Measurements from ENCODE around the gene SNX25. TPM values are rescaled to one million over a fixed set of nuclear protein-coding genes. Genes with fewer than 3 reads are reported as not detected.

Gene SNX25
- total and polyA plus RNA-seq, 8 donors: 2.6 to 36.8 (median 8.3) TPM

DNA sequence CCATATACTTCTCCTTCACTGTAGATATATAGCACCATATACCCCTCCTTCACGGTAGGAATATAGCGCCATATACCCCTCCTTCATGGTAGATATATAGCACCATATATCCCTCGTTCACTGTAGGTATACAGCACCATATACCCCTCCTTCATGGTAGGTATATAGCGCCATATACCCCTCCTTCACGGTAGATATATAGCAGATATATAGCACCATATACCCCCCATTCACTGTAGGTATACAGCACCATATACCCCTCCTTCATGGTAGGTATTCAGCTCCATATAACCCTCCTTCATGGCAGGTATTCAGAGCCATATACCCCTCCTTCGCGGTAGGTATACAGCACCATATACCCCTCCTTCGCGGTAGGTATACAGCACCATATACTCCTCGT is 12.5 kb downstream of the SNX25 start:
- no peak overlapping the region for H3K27ac ChIP-seq
- no peaks in the 10 kb centered on the region for H3K9me3 ChIP-seq
- TF ChIP-seq EP300 (IDR thresholded peaks at IDR 0.05) (no peak), POLR2A (IDR thresholded peaks at IDR 0.05) (no peak), POLR2AphosphoS5 (IDR thresholded peaks at IDR 0.05) (no peak)
- TF ChIP-seq, protein P1, sequence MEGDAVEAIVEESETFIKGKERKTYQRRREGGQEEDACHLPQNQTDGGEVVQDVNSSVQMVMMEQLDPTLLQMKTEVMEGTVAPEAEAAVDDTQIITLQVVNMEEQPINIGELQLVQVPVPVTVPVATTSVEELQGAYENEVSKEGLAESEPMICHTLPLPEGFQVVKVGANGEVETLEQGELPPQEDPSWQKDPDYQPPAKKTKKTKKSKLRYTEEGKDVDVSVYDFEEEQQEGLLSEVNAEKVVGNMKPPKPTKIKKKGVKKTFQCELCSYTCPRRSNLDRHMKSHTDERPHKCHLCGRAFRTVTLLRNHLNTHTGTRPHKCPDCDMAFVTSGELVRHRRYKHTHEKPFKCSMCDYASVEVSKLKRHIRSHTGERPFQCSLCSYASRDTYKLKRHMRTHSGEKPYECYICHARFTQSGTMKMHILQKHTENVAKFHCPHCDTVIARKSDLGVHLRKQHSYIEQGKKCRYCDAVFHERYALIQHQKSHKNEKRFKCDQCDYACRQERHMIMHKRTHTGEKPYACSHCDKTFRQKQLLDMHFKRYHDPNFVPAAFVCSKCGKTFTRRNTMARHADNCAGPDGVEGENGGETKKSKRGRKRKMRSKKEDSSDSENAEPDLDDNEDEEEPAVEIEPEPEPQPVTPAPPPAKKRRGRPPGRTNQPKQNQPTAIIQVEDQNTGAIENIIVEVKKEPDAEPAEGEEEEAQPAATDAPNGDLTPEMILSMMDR (IDR thresholded peaks at IDR 0.05): no peak
- intact Hi-C loops (cut with DNase I; ENCODE audit: low total_unique reads): no loop called here
- H3K36me3 ChIP-seq: no peaks in the 10 kb centered on the region
- 41 to 98% (median 80%) methylated on average over 6 to 10 of the region's 10 CpGs for WGBS, 5 donors
- DNase-seq: no peak
- peaks cover 0 to 25% (median 11%) of the 10 kb centered on the region in 4 donors for H3K4me1 ChIP-seq
- H3K4me3 ChIP-seq: no peak overlapping the region
- H3K27me3 ChIP-seq: no peaks in the 10 kb centered on the region

DNA sequence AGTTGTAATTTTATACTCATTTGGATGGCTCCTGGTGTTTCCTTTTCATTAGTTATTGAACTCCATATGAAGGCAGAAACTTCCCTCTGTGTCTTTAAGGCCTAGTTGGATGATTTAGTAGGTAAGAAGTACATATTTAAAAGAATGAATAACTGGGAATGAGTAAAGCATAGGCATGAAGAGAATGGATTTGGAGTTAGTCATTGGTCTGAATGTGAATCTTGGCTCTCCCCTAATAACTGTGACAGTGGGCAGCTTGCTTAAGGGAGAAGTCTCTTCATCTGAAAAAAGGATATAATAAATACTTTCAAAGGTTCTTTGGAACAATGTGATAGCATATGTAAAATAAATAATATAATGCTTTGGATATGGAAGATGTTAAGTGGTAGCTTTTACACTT is 13.2 kb downstream of the SNX25 start:
- DNase-seq: no peak
- TF ChIP-seq EP300 (IDR thresholded peaks at IDR 0.05) (no peak), POLR2A (IDR thresholded peaks at IDR 0.05) (no peak), POLR2AphosphoS5 (IDR thresholded peaks at IDR 0.05) (no peak)
- TF ChIP-seq, protein P1 (IDR thresholded peaks at IDR 0.05): no peak
- no peaks in the 10 kb centered on the region for H3K27me3 ChIP-seq
- intact Hi-C loops (cut with DNase I; ENCODE audit: low total_unique reads): no loop called here
- H3K4me3 ChIP-seq: no peak overlapping the region
- H3K36me3 ChIP-seq: no peaks in the 10 kb centered on the region
- no peak overlapping the region for H3K27ac ChIP-seq
- H3K9me3 ChIP-seq: no peaks in the 10 kb centered on the region
- H3K4me1 ChIP-seq: peaks cover 0 to 29% (median 15%) of the 10 kb centered on the region in 4 donors

DNA sequence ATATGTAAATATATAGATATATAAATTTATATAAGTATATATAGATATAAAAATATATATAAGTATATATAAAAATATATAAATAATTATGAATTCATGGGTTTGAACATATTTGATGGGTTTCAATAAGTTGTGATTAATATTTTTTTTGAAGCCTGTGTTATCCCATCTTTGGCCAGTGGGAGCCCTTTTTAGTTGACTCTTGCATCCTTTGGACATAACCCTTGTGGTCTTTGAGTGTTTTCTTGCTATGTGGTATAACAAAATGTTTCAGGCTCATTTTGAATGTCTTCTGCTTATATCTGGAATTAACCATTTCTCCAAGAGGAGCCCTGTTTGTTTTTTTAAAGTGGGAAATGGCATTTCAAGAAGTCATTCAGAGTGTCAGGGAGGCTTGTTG is 15.2 kb downstream of the SNX25 start:
- Histone ChIP-seq H3K4me3 (no peak overlapping the region), H3K36me3 (no peaks in the 10 kb centered on the region), H3K27ac (no peak overlapping the region), H3K27me3 (no peaks in the 10 kb centered on the region), H3K4me1 (peaks cover 0 to 26% (median 13%) of the 10 kb centered on the region in 4 donors), H3K9me3 (no peaks in the 10 kb centered on the region)
- no peak for DNase-seq
- intact Hi-C loops (cut with DNase I; ENCODE audit: low total_unique reads): no loop called here
- no peak for TF ChIP-seq EP300 (IDR thresholded peaks at IDR 0.05)
- TF ChIP-seq, protein P1 (IDR thresholded peaks at IDR 0.05): peak in 1 of 7 experiments; percentile 15
- no peak for TF ChIP-seq POLR2AphosphoS5 (IDR thresholded peaks at IDR 0.05)
- no peak for TF ChIP-seq POLR2A (IDR thresholded peaks at IDR 0.05)

DNA sequence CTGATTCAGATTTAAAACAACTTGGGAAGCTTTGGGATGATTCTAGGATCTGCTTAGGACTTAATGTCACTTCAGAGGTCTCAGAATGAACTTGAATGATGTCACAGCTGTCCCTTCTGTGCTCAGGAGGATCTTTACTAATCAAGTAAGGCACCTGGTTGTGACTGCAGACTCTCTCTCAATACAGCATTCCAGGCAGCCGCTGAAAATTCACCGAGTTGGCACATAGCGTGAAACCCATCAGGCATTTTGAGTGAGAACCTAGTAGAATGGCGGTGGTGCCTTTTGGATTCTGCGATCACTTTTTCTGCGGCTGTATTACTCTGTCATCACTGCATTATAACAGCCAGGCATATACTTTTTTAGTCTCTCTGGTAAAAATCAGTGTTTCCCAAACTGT is 16.5 kb downstream of the SNX25 start:
- H3K27me3 ChIP-seq: no peaks in the 10 kb centered on the region
- DNase-seq: no peak
- no peak overlapping the region for H3K4me3 ChIP-seq
- H3K36me3 ChIP-seq: no peaks in the 10 kb centered on the region
- no peaks in the 10 kb centered on the region for H3K9me3 ChIP-seq
- peaks cover 0 to 18% (median 10%) of the 10 kb centered on the region in 4 donors for H3K4me1 ChIP-seq
- no peak overlapping the region for H3K27ac ChIP-seq
- intact Hi-C loops (cut with DNase I; ENCODE audit: low total_unique reads): no loop called here
- whole genome bisulfite sequencing, 5 donors: 94 to 98% (median 98%) methylated on average over 6 of the region's 6 CpGs
- TF ChIP-seq POLR2AphosphoS5 (IDR thresholded peaks at IDR 0.05): no peak
- no peak for TF ChIP-seq POLR2A (IDR thresholded peaks at IDR 0.05)
- no peak for TF ChIP-seq EP300 (IDR thresholded peaks at IDR 0.05)
- TF ChIP-seq, protein P1 (IDR thresholded peaks at IDR 0.05): no peak

Measured in stomach (tissue), 9 donors.